Sigmoid colon (tissue), 7 donors: Measurements from ENCODE around the gene OR51G1. TPM values are rescaled to one million over a fixed set of nuclear protein-coding genes. Genes with fewer than 3 reads are reported as not detected.

Experiments
- DNase-seq: peaks from one replicate; pipeline ENCODE4 v3.0.0-alpha.2; 2019
- H3K27ac ChIP-seq, 4 donors: fragments of 200-600 bp; sonication (generic); one replicate each; pipeline ENCODE4 v1.5.1; 2016 to 2019; ENCODE audit warnings: mild to moderate bottlenecking in 1 of 4
- H3K27me3 ChIP-seq, 3 donors: fragments of 200-600 bp; sonication (generic); one replicate each; pipeline ENCODE4 v1.5.1; 2019; ENCODE audit warnings: mild to moderate bottlenecking in 1 of 3
- H3K36me3 ChIP-seq, 4 donors: fragments of 200-600 bp; sonication (generic); one replicate each; pipeline ENCODE4 v1.5.1; 2016 to 2019
- H3K4me1 ChIP-seq, 4 donors: fragments of 200-600 bp; sonication (generic); one replicate each; pipeline ENCODE4 v1.5.1; 2017 to 2019
- H3K4me3 ChIP-seq, 4 donors: fragments of 200-600 bp; sonication (generic); one replicate each; pipeline ENCODE4 v1.5.1; 2017 to 2019; ENCODE audit warnings: mild to moderate bottlenecking in 2 of 4, moderate library complexity in 1 of 4
- H3K9me3 ChIP-seq, 4 donors: fragments of 200-600 bp in 3 of 4; sonication (generic) in 3 of 4; one replicate each; pipeline versions ENCODE4 v1.5.1 to v1.6.1; 2013 to 2019
- EP300 ChIP-seq, 4 donors: sonication (generic); formaldehyde crosslinking; IDR thresholded peaks; one replicate each; pipeline ENCODE4 v1.6.1; 2017; ENCODE audit warnings: antibody characterized with exemption in 4 of 4
- POLR2A ChIP-seq, 2 donors: fragments of 450-650 bp; IDR thresholded peaks; one replicate each; pipeline ENCODE4 v1.6.1; 2016; ENCODE audit warnings: antibody characterized with exemption in 2 of 2, mild to moderate bottlenecking in 2 of 2, moderate library complexity in 2 of 2
- POLR2AphosphoS5 ChIP-seq, 4 donors: sonication (generic); formaldehyde crosslinking; IDR thresholded peaks; one replicate each; pipeline ENCODE4 v1.6.1; 2017; ENCODE audit warnings: antibody characterized with exemption in 4 of 4
- WGBS, 2 donors: extraction: QIAGEN DNeasy Blood & Tissue Kit; methylation state at CpG; one replicate each; pipeline ENCODE4 v1.1.7; 2013; 5-methylcytosine and 5-hydroxymethylcytosine counted together
- intact Hi-C: fragments of 100-400 bp; cut with DNase I; formaldehyde crosslinking; loops from one replicate; pipeline ENCODE4 v1.15.1; 2023
- polyA plus RNA-seq, 3 donors: library from polyadenylated mRNA; stranded (reverse); fragments of 200-250 nt; gene quantifications; one replicate each; pipeline ENCODE4 v1.2.3, GENCODE V29; 2013
- total RNA-seq, 4 donors: library from RNA; depleted of rRNA; stranded (reverse); fragments of >200 nt; gene quantifications; one replicate each; pipeline ENCODE4 v1.1.0, GENCODE V29; 2016
- TF ChIP-seq, protein P1 (sequence below), 4 experiments: fragments of 450-650 bp in 3 of 4; fragments of 200-600 bp in 1 of 4; IDR thresholded peaks; one replicate each; pipeline ENCODE4 v1.5.1; 2016 to 2019; ENCODE audit warnings: antibody characterized with exemption in 4 of 4, mild to moderate bottlenecking in 3 of 4, moderate library complexity in 2 of 4
- donor health status: healthy with polysubstance abuse.
- donor health status: Bipolar disorder and iron deficiency.
- donor health status: healthy.

The OR51G1 gene
- total and polyA plus RNA-seq, 7 donors = not detected

DNA sequence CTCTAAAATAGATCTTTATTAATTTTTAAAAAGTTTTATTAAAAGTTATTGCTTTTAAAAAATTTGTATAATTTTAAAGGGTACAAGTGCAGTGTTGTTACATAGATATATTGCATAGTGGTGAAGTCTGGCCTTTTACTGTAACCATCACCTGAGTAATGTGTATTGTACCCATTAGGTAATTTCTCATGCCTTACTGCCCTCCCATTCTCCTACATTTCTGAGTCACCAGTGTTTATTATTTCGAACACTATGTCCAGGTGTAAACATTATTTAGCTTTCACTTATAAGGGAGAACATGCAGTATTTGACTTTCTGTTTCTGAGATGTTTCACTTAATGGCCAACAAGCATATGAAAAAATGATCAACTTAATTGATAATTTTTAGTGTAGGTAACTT lies 2.3 kb downstream of the OR51G1 start:
- Histone ChIP-seq H3K27ac (no peak overlapping the region), H3K36me3 (no peaks in the 10 kb centered on the region), H3K9me3 (no peaks in the 10 kb centered on the region), H3K27me3 (no peaks in the 10 kb centered on the region), H3K4me1 (no peaks in the 10 kb centered on the region), H3K4me3 (no peak overlapping the region)
- intact Hi-C loops = no loop called here
- TF ChIP-seq POLR2AphosphoS5 (IDR thresholded peaks at IDR 0.05) (no peak), EP300 (IDR thresholded peaks at IDR 0.05) (no peak), POLR2A (IDR thresholded peaks at IDR 0.05) (no peak)
- TF ChIP-seq, protein P1, sequence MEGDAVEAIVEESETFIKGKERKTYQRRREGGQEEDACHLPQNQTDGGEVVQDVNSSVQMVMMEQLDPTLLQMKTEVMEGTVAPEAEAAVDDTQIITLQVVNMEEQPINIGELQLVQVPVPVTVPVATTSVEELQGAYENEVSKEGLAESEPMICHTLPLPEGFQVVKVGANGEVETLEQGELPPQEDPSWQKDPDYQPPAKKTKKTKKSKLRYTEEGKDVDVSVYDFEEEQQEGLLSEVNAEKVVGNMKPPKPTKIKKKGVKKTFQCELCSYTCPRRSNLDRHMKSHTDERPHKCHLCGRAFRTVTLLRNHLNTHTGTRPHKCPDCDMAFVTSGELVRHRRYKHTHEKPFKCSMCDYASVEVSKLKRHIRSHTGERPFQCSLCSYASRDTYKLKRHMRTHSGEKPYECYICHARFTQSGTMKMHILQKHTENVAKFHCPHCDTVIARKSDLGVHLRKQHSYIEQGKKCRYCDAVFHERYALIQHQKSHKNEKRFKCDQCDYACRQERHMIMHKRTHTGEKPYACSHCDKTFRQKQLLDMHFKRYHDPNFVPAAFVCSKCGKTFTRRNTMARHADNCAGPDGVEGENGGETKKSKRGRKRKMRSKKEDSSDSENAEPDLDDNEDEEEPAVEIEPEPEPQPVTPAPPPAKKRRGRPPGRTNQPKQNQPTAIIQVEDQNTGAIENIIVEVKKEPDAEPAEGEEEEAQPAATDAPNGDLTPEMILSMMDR (IDR thresholded peaks at IDR 0.05) = no peak
- DNase-seq = no peak
- 70 to 78% methylated on average over 1 of the region's 1 CpG for WGBS, 2 donors

DNA sequence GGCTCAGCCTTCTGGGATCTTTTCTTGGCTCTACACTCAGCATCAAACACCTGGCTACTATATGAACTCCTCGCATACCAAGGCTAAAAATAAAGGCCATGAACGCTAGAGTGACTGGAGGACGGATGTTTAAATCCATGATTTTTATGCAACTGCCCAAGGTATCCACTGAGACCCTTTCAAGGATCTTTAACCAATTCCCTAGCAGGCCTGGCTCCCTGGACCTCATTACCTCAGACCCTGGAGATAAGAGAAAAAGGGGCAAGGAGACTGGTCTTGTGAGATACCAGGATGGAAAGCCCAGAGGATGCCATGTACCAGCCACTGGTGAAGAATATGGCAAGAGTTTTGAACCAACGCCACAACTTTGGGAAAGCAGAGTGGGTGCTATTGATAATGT lies 4.9 kb downstream of the OR51G1 start, which contains the start of gene OR51G2:
Gene OR51G2 (minus strand): TSS at position 101 of the 400 bp plus-strand sequence. CDS start 3,687 bp downstream, outside the sequence.
- WGBS, 2 donors = 77 to 93% methylated on average over 4 of the region's 4 CpGs
- Histone ChIP-seq H3K4me3 (no peak within 1 kb of the TSS), H3K36me3 (no peaks in the 10 kb centered on the region), H3K4me1 (no peaks in the 10 kb centered on the region), H3K9me3 (no peaks in the 10 kb centered on the region), H3K27me3 (no peaks in the 10 kb centered on the region), H3K27ac (no peak within 1 kb of the TSS)
- no peak for TF ChIP-seq EP300 (IDR thresholded peaks at IDR 0.05)
- TF ChIP-seq, protein P1 (IDR thresholded peaks at IDR 0.05) = no peak
- intact Hi-C loops = no loop called here
- no peak for DNase-seq

DNA sequence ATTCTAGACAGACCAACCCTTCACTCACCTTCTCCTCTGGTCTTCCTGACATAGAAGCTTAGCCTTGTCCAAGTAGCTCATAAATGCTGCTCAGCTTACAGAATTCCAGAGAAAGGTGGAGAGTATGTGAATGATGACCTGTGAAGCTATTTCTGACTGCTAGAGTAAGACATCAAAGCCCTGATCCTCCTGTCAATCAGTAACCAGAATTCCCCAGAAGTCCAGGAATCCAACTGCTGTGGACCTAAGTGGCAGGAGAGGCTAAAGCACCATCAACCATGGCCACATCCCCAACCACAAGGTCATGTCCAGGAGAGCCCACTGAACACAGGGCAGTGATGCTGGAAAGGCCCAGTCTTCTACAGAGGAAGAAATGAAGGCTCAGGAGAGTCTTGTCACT lies 7.6 kb downstream of the OR51G1 start:
- TF ChIP-seq EP300 (IDR thresholded peaks at IDR 0.05) = no peak
- TF ChIP-seq POLR2AphosphoS5 (IDR thresholded peaks at IDR 0.05) = no peak
- H3K27me3 ChIP-seq = no peaks in the 10 kb centered on the region
- intact Hi-C loops = no loop called here
- no peak overlapping the region for H3K27ac ChIP-seq
- no peaks in the 10 kb centered on the region for H3K9me3 ChIP-seq
- DNase-seq = no peak
- H3K36me3 ChIP-seq = no peaks in the 10 kb centered on the region
- no peak overlapping the region for H3K4me3 ChIP-seq
- H3K4me1 ChIP-seq = no peaks in the 10 kb centered on the region

GRCh38 chr11:4903484-4903883 lies 20.7 kb downstream of the OR51G1 start, which contains the start of gene OR51A7:
TSS of gene OR51A7 (plus strand) at chr11:4903783. CDS start at chr11:4907370, 3,587 bp downstream.
- TF ChIP-seq EP300 (IDR thresholded peaks at IDR 0.05) = no peak
- TF ChIP-seq POLR2AphosphoS5 (IDR thresholded peaks at IDR 0.05) = no peak
- Histone ChIP-seq H3K9me3 (no peaks in the 10 kb centered on the region), H3K36me3 (no peaks in the 10 kb centered on the region), H3K27ac (no peak within 1 kb of the TSS), H3K27me3 (no peaks in the 10 kb centered on the region), H3K4me3 (no peak within 1 kb of the TSS), H3K4me1 (no peaks in the 10 kb centered on the region)
- no peak for DNase-seq
- intact Hi-C loops = no loop called here

DNA sequence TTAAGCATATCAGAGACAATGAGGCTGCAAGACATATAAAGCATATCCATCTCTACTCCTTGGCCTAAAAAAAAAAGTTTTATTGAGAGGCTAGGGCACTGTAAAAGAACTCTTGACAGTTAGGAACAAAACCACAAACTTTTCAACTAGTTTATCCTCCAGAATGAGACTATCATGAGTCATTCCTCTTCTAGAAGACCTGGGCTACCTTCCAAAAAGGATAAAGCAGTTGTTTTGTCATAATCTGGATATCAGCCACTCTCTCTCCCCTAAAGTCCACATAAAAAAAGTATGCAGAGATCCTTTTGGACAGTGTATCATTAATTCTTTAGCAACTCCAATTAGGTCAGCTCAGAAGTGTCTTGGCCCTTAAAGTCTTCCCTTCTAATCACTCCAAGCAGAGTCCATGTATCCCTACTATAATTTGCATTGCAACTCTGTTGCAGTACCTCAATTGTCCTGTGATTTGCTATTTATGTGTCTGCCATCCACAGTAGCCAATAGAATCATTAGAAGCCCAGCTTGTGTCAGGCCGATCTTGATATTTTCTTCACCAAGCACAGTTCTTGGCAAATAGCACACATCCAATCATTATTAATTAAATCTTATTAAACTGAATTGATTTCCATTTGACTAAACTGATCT lies 32.0 kb downstream of the OR51G1 start:
- H3K27me3 ChIP-seq = no peaks in the 10 kb centered on the region
- no peak overlapping the region for H3K27ac ChIP-seq
- no peak overlapping the region for H3K4me3 ChIP-seq
- DNase-seq = no peak
- H3K36me3 ChIP-seq = no peaks in the 10 kb centered on the region
- no peaks in the 10 kb centered on the region for H3K9me3 ChIP-seq
- intact Hi-C loops = no loop called here
- TF ChIP-seq POLR2AphosphoS5 (IDR thresholded peaks at IDR 0.05) (no peak), POLR2A (IDR thresholded peaks at IDR 0.05) (no peak), EP300 (IDR thresholded peaks at IDR 0.05) (no peak)
- TF ChIP-seq, protein P1 (IDR thresholded peaks at IDR 0.05) = no peak
- no peaks in the 10 kb centered on the region for H3K4me1 ChIP-seq
- WGBS, 2 donors = 90 to 98% methylated on average over 1 of the region's 1 CpG

- intact Hi-C loops = no loop called here
- WGBS, 2 donors = 91 to 96% methylated on average over 2 of the region's 2 CpGs
- Histone ChIP-seq H3K4me3 (no peak overlapping the region), H3K27me3 (no peaks in the 10 kb centered on the region), H3K9me3 (no peaks in the 10 kb centered on the region), H3K4me1 (no peaks in the 10 kb centered on the region), H3K27ac (no peak overlapping the region), H3K36me3 (no peaks in the 10 kb centered on the region)
- TF ChIP-seq EP300 (IDR thresholded peaks at IDR 0.05) (no peak), POLR2A (IDR thresholded peaks at IDR 0.05) (no peak), POLR2AphosphoS5 (IDR thresholded peaks at IDR 0.05) (no peak)
- no peak for DNase-seq
Measured at GRCh38 chr11:4890279-4890678, 33.9 kb downstream of the OR51G1 start.
